Suppressor macrophage treated with lipopolysaccharide for 4 hours (primary cell): ENCODE results near the gene ADRA2B.
"Not testable (repeated sequence)": the region's sequence is repeated elsewhere in the genome, so short reads cannot be mapped to it uniquely, and the experiment has no call there.

Experiments
- DNase-seq: peaks from one replicate; pipeline ENCODE4 v3.0.0-alpha.2; 2020

ADRA2B gene

DNA sequence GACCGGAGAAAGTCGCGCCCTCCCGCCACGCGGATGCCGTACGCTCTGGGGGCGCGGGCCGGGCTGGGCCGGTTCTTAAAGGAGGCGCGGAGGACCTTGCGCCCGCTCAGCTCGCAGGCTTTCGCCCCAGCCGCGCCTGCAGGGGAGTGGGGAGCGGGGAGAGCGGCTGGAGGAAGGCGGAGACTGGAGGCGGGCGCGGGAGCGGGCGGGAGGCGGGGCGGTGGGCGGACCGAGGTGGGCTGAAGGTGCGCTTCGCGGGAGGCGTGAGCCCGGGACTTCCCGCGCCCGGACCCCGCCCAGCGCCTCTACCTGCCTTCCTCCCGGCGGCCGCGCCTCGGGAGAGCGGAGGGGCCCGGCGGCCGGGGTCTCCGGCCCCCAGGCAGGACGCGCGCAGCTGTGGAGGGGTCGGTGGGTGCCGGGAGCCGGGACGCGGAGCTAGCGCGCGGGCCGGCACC, at the start of gene ADRA2B:
Gene ADRA2B, minus strand, starts transcription at position 148 of the 455 bp plus-strand sequence. CDS start 422 bp downstream, outside the sequence.
- DNase-seq, result no peak

DNA sequence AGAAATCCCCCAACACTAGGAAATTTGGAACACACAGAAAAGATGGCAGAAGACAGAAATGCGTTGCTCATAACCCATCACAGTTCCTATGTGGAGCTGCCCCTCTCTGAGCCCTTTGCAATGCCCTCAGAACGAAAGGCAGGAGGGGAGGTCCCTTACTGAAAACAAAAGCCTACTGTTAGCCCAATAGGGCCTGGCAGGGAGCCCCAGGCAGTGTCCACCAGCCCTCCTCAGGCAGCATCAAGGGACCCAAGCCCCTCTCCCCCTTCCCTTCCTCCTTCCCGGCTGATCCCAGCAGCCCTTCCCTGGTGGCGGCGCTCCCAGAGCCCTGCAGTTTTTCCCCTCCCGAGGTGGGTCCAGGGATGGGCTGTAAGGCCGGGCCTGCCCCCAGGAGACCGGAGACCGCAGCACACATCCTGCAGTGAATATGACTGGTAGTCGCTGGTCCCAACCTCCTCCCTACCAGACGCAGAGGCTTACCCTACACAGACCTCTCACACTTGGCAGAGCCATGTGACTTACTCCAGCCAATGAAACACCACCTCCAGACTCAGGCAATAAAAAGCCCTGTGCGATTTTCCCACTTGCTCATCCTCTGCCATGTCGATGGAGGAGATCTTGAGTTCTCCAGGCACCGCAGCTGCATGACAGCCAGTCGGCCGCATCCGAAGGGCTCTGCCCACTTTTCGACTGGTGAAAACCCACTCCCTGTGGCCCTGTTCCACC, 48.3 kb upstream of the ADRA2B start:
- no peak for DNase-seq

DNA sequence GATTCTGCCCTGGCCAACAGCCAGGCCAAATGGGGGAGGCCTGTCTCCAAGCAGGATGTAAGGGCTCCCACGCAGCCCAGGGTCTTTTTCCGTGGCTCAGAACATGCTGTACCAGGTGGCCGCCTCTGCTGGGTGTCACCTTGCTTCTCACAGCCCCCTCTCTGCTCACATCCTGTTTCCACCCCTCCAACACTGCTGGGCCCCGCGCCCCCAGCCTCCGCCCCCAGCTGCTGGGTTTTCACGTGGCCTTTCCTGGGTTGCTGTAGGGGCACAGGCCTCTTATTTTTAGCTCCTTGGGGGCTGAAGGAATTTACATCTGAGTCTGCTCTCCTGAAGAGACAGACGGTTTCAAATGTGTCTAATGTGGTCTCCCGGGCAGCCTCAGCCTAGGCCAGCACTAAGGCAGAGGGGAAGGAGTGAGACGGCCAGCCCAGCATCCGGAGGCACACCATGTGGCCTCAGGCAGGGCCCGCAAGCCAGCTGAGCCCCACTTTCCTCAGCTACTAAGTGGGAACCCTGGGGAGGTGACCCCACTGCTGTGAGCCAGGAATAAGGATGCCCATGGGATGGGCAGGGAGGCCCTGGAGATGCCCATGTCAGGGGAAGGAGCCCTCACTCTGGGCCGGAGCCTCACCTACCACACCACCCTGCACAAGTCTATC, 47.5 kb upstream of the ADRA2B start:
- DNase-seq, result no peak

DNA sequence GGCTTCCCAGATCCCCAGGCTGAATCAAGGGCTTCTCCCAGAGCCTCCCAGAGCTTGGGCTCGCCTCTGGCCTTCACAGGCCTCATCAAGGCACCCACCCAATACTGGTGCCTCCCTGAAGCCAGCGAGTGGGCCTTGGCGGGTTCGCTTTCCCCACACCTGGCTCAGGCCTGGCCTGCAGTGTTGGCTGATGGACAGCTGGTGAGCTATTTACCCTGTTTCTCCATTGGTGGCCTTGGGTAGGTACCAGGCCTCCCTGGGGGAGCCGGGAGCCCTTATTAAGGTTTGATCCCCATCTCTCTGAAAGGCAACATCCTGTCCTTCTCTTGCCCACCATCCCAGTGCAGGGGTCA, 47.0 kb upstream of the ADRA2B start:
- no peak for DNase-seq

DNA sequence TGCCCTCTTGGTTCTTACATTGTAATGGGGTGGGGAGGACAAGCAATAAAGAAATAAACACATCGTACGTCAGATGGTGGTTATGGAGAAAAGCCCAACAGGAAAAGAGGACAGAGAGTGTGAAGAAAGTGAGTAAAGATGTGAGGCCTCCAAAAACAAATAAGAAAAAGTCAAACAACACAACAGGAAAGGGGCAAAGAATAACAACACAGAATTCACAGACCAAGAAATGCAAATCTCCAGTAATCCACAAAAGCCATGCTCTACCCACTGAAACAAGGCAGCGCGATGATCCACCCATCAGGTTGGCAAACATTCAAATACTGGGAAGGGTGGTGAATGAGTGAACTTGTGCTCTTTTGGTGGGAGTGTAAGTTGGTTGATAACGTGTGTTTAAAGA, 45.5 kb upstream of the ADRA2B start:
- no peak for DNase-seq

DNA sequence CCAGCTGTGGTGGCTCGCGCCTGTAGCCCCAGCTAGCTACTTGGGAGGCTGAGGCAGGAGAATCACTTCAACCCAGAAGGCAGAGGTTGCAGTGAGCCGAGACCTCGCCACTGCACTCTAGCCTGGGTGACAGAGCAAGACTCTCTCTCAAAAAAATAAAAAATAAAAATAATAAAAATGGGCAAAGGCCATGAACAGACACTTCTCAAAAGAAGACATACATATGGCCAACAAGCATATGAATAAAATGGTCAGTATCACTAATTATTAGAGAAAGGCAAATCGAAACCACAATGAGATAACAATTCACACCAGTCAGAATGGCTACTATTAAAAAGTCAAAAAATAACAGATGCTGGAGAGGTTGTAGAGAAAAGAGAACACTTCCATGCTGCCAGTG, 44.0 kb upstream of the ADRA2B start:
- DNase-seq, result not testable (repeated sequence)

DNA sequence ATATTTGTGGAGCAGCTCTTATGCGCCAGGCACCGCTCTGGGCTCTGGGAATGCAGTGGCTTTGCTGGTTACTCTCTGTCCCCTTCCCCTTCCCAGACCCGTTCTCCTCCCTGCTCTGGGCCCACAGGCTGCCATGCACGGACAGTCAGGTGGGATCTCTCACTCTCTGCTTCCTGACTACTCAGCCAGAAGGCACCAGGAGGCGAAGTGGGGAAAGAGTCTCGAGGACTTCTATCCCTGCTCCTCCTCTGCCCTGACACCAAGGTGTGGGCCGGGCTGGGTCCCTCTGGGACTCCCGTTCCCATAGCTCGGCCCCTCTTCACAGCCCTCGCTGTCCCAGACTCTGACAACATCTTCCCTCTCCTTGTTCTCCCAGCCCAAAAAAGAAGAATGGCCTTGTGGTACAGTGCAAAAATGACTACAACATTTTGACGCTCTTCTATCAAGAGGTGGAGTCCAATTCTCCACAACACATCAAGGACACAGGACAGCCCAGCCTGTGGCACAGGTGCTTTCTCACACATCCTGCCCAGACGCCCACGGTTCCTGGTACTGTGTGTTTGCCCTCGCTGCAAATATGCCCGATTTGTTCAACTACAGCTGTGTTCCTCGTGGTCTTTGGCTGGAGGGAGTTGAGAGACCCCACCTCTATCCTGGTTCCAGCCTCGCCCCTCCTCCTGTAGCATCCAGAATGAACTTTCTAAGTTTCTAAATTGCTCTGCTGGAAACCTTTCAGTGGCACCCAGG, 42.9 kb upstream of the ADRA2B start:
- no peak for DNase-seq

DNA sequence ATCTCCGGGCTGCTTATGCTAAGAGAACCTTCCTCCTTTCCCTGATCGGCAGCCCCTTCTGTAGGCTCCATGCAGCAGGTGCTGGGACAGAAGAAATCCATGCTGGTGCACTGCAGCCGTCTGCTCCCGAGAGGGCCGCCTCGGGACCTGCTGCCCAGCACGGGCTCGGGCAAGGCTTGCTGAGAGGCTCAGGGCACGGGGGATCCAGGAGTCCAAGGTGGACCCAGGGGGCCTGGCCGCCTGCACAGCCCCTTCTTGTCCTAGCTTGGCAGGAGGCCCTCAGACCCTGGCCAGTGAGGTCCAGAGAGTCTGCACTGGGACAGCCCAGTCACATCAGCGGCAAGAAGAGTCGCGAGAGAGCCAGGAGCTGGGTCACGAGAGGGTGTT, 42.2 kb upstream of the ADRA2B start:
- no peak for DNase-seq

DNA sequence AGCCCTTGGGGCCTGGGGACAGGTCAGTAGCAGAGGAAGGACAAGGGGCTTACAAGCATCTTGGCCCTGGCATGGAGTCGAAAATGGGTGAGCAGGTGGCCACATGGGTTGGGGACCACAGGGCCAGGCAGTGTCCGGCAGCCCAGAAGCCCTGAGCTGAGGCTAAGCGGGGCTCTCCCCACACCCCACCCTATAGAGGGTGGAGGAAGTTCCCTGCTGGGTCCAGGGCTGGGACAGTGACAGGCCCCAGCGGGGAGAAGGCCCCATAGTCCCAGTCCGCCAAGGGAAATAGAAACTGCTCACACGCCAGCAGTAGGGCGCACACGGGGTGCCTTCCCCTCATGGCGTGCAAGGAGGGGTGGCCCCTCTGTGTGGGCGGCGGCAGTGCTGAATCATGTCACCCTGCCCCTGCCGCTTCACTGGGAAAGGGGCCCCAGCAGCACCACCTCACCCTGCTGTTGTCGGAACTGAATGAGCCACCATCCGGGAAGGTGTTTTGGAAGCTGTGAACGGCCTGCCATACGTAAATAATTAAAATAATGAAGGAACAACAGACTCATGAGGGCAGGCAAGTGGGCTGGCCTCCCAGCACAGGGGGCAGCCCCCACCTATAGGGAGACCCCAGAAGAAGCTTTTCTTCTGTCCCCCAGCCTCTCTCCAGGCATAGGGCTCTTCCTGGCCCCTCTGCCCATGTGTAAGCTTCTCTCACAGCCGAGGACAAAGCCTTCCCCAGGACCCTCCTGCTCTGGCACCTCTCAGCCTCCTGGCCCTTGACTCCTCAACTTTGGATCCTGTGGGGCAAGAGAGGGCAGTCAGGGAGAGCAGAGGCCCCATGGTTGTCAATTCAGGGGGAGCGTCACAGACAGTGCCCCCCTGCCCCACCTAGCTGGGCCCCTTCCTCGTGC, 41.5 kb upstream of the ADRA2B start:
- peak; percentile 94 for DNase-seq

DNA sequence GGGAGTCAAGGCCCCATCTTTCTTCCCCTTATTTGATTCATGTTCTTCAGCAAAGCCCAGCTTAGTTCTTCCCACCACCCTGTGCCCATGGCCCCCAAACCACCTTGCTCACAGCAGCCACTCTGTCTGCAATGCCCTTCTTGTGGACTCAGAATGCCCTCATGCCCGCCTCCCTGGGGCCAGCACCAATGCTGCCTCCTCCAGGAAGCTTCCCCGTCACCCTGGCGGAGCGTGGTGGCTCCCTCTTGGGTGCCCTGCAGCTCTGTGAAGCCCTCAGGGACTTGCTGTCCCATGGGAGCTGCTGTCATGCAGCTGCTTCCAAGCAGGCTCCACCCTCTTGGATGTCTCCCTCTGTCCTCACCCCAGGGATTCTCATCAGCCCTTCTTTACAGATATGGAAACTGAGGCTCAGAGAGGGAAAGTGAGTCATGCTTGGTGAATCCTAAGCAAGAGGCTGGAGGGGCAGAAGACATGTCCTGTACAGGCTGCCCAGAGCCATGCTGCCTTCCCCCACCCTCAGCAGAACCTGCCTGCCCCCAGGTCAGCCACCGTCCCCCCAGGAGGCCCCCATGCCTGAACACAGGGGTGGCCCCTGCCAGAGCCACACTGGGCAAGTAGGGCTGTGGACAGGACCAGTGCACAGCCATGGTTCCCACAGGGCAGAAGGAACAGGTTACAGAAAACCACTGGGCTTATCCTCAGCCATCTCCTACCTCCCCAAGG, 40.7 kb upstream of the ADRA2B start:
- DNase-seq, result no peak

DNA sequence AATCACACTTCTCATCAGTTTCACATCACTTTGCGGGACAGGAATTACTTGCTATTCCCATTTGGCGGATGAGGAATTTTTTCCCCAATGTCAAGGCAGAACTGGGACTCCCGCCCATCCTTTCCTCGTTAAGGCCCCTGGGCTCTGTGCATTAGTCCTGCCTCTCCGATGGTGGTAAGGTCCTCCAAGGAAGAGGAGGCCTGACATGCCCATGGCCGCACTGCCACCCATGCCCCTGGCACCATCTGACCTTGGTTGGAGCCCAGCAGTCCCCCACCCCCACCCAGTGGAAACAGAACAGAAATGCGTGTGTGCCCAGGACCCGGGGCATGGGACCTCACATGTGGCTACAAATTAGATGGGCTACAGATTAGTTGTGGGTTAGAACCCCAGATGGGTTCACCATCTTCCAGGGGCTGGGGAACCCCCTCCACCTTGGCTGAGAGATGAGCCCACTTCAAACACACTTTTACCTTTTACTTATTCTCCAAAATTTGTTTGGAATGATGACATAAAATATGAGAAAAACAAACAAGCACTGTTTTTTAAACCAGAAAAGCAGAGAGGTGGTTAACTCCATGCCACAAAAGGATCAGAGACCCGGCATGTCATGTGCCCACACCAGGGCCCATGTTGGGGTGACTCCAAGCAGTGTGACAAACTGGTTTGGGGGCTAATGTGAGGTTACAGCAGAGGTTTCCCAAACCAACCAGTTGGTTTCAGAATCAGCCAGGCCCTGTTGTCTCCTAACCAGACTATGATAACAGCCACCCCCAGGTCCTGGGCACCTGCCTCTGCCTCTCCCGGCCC, 39.8 kb upstream of the ADRA2B start:
- DNase-seq, result no peak

DNA sequence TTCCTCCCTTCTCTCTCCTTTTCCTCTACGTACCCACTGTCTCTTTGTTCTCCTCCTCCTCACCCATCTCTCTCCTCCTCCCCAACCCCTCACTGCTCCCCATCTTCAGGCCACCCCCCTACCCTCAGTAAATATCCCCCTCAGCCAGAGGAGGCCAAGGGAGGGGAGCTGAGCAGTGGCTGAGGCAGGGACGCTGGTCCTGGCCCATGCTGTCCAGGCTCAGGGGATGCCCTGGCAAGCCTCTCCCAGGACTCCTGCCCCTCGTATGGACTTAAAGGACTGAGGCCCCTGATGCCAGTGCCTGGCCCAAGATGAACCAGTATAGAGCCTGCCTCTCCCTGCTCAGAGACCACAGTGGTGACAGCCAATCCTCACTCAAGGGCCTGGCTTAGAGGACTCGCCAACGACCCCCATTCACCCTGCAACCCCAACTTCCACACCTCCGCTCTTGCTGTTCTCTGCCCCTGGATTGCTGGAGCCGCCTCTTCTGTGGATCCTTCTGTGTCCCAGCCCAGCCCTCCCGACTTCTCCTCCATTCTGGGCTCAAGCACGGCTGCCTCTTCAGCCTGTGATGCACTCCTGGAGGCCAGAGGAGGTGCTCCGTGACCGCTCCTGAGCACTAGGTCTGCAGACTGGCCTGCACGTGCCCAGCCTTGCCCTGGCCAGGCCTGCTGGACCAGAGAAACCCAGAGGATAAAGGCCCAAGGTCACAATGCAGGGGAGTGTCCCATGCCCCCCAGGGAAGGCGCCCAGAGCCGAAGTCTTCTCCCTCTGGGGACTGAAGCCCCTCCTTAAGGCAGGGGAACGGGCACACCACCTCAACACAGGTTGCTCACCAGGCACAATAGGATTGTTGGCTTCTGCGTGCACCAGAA, 38.4 kb upstream of the ADRA2B start:
- no peak for DNase-seq

DNA sequence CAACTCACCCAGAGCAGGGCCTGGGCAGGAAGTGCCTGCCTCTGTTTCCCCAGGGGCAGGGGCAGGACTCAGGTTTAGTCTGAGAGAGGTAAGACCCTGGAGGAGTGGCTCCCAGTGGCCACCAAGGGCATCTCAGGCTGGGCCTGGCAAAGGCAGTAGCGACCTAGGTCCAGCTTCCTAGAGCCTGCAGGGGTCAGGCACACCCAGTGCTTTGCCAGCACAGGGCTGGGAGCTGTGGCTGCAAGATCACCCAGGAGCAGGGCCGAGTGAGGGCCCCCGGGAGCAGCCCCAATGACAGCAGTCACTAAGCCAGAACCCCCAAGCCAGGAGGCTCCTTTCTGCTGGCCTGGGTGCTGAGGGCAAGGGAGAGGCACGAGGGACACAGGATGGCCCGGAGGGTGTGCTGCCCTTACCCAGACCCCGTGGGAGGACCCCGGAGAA, 37.6 kb upstream of the ADRA2B start:
- DNase-seq, result no peak

DNA sequence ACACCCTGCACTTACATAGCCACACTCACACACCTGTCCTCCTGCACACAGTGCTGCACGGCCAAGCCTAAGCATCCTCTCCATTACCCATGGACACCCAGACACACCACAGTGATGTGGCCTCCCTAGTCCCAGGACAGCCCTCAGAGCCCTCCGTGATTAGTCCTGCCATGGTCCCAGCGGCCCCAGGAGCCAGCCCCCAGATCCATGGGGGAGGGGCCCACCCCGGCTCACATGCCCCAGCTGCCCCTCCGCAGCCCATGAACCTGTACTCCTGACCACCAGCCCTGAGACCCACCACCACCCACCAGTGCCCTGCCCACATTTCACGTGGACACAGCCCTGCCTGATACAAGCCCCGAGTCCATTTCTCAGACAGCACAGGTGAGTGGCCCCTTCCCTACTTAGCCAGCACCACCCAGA, 36.9 kb upstream of the ADRA2B start:
- no peak for DNase-seq

DNA sequence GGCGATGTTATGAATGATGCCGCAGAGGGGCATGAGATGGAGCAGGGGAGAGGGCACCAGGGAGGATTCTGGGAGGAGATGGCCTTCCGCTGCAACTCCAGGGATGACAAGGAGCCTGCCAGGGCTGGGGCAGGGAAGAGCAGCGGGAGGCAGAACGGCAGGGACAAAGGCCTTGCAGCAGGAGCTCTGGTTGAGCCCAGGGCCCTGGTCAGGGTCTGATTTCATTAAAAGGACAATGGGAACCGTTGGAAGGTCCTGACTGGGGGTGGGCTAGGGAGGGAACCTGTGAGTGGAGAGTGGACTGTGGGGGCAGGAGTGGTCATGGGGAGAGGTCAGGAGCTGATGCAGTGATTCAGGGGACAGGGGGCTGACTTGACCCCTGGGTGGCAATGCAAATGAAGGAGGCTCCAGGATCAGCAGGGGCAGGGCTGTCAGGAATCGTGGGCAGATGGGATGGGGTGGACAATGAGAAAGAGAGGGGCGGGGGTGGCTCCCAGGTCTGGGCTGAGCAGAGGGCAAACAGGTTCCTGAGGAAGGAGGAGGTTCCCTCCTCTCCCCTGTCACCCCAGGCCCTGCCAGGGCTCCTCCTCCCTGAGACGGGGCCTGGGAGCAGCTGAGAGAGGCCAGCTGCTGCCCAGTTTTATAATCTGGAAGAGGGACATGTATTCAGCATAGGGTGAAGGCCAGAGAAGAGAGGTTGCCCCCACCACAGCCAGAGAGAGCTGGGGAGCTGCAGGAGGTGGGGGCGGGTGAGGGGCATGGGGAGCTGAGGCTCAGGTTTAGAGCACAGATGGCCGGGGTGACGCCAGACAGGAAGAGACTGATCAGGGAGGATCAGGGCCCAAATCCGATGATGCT, 36.2 kb upstream of the ADRA2B start:
- no peak for DNase-seq

DNA sequence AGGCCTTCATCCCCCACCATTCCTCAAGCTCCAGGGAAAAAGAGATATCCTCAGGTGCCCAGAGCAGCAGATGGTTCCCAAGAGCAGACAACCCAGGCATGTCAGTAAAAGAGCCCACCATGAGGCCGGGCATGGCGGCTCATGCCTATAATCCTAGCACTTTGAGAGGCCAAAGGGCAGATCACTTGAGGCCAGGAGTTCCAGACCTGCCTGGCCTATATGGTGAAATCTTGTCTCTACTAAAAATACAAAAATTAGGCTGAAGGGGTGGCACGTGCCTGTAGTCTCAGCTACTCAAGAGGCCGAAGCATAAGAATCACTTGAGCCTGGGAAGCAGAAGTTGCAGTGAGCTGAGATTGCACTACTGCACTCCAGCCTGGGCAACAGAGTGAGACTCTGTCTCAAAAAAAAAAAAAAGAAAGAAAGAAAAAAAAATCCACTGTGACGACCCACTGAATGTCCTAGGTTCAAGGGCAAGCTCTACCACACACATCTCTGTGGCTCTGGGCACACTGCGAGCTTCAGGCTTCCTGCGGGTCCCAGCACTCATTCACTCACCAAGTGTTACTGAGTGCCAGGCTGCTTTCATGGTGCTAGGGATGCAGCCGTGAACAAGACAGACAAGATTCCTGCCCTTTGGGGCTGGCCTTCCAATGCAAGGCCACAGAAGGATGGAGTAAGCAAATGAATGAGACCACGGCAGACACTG, 35.4 kb upstream of the ADRA2B start:
- DNase-seq, result no peak

DNA sequence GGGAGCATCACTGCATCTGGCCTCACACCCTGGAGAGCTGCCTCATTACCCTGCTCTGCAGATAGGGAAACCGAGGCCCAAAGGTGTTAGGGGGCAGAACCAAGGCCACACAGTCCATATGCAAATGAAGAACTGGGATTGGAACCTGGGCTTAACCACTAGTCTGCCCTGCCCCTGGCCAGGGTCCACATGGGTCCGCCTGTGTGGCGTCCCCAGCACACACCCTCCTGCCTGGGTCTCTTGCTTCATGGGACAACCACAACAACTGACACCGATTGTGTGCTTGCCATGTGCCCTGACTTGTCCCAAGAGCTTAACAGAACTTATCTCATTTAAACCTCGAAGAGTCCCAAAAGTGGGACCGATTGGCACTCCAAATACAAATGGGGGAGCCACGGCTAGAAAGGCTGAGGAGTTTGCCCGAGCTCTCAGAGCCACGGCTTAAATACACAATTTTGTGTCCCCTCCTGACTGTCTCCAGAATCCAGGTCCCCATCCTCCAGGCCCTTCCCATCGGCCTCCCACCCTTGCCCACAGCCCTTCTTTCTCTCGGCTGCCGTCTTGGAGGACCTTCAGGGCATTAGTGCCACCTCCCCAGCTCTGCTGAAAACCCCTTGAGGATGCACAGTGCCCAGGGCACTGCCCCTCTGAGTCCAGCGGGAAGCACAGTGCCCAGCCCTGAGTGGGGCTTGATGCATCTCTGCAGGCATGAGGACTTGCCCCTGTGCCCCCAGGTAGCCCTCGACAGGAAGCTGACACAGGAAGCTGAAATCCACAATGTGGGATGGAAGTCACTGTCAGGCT, 34.6 kb upstream of the ADRA2B start:
- DNase-seq, result no peak
